ENCODE results near the gene SWT1. TPM values are rescaled to one million over a fixed set of nuclear protein-coding genes. Genes with fewer than 3 reads are reported as not detected.
A peak's percentile ranks its signal among the peaks of the same experiment; 100 is the strongest.

Gene SWT1
- total and polyA plus RNA-seq, 2 of the 13 experiments (the other 11 are each of a cell fraction or from before 2014, with no cell fraction given) = 1.7 to 2.5 TPM

- TF ChIP-seq RERE (CRISPR knock-in tag; IDR thresholded peaks at IDR 0.05; ENCODE audit: low read depth) (no peak), RBFOX2 (IDR thresholded peaks at IDR 0.05; ENCODE audit: low read depth, low read length) (peak; percentile 89), ARNT2 (CRISPR knock-in tag; IDR thresholded peaks at IDR 0.05; ENCODE audit: low read depth) (no peak; the same call in 1 of the 2 replicates), ELF3 (CRISPR knock-in tag; IDR thresholded peaks at IDR 0.05) (no peak), IRX3 (CRISPR knock-in tag; IDR thresholded peaks at IDR 0.05; ENCODE audit: borderline replicate concordance, low read depth) (0 out of 2 replicates have a peak, but pooled peaks have one; percentile 25), BORCS8-MEF2B (CRISPR knock-in tag; IDR thresholded peaks at IDR 0.05) (no peak), ZHX2 (IDR thresholded peaks at IDR 0.05; ENCODE audit: low read depth) (no peak), ZHX2 (CRISPR knock-in tag; IDR thresholded peaks at IDR 0.05; ENCODE audit: borderline replicate concordance) (0 out of 2 replicates have a peak, but pooled peaks have one; percentile 15), NFRKB (IDR thresholded peaks at IDR 0.05) (no peak), IKZF1 (IDR thresholded peaks at IDR 0.05) (no peak), SATB2 (CRISPR knock-in tag; IDR thresholded peaks at IDR 0.05) (no peak), ZNF605 (CRISPR knock-in tag; IDR thresholded peaks at IDR 0.05) (peak; percentile 59; the same call in 1 of the 2 replicates), MXD1 (CRISPR knock-in tag; IDR thresholded peaks at IDR 0.05) (peak; percentile 43), ZNF563 (CRISPR knock-in tag; IDR thresholded peaks at IDR 0.05) (0 out of 2 replicates have a peak, but pooled peaks have one; percentile 51), ZNF749 (CRISPR knock-in tag; IDR thresholded peaks at IDR 0.05; ENCODE audit: borderline replicate concordance) (no peak)
Measured at GRCh38 chr1:185316163-185317033, 159.4 kb downstream of the SWT1 start (continued).

Measured in HepG2 (cell line).